Cardiac septum (tissue), 1 donor: ENCODE measurements around the gene LAMP1. TPM values are rescaled to one million over a fixed set of nuclear protein-coding genes. Genes with fewer than 3 reads are reported as not detected.
A peak's percentile ranks its signal among the peaks of the same experiment; 100 is the strongest.
"Not testable (repeated sequence)": the region's sequence is repeated elsewhere in the genome, so short reads cannot be mapped to it uniquely, and the experiment has no call there.

Source experiments
- DNase-seq: peaks from one replicate; pipeline ENCODE4 v3.0.0-alpha.2; 2020; ENCODE audit warnings: low spot score
- intact Hi-C: fragments of 100-400 bp; cut with DNase I; formaldehyde crosslinking; loops from one replicate; pipeline ENCODE4 v1.14.0; 2022
- long read RNA-seq: library from polyadenylated mRNA; unstranded; transcript quantifications from one replicate; pipeline ENCODE4 v2.0.0, GENCODE V29; 2021
- total RNA-seq: library from RNA; stranded (reverse); fragmentation: NEBNext Ultra II Directional; extraction: Animal tissue kit (Norgen Biotek cat#: 25700); gene quantifications from one replicate; pipeline ENCODE4 v1.2.1, GENCODE V29; 2021
- donor health status: DM: no; HTN: no; CAD: no.

Gene LAMP1, protein sequence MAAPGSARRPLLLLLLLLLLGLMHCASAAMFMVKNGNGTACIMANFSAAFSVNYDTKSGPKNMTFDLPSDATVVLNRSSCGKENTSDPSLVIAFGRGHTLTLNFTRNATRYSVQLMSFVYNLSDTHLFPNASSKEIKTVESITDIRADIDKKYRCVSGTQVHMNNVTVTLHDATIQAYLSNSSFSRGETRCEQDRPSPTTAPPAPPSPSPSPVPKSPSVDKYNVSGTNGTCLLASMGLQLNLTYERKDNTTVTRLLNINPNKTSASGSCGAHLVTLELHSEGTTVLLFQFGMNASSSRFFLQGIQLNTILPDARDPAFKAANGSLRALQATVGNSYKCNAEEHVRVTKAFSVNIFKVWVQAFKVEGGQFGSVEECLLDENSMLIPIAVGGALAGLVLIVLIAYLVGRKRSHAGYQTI
- 91.4 TPM for total RNA-seq
- long read RNA-seq, transcript LAMP1-201 (9 exons, 2,699 nt), result major isoform, 122 of 144 reads
- long read RNA-seq, partial matches to known transcripts, result 11 of 144 reads
- long read RNA-seq, other reads (novel, unspliced or antisense), result 11 of 144 reads

DNA sequence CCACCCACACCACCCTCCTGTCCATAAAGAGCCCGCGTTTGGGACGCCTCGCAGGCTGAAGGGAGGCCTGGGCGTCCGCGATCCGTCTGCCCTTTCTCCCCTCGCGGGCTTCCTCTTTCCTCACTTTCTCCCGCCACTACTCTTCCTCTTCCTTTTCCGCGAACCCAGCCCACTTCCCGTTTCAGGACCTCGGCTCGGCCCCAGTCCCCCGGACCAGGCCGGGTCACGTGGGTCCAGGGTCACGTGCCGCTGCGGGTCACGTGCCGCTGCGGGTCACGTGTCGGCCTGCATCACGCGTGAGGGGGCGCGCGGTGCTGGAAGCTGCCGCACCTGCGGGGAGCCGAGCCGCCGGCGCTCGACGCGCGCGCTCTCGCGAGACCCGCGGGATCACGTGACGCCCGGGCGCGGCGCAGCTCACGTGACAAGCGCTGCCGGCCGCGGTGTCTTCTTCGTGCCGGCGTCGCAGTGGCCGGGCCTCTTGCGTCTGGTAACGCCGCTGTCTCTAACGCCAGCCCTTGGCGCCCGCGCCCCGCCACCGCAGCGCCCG, at the start of gene LAMP1:
Gene LAMP1 (plus strand): TSS at position 417 of the 547 bp plus-strand sequence. CDS start 196 bp downstream, outside the sequence.
- peak; percentile 97 for DNase-seq
- intact Hi-C loops, result loop anchor here (2.0 kb wide), 1 partner anchor 96 kb away; no protein-coding TSS in a partner anchor

DNA sequence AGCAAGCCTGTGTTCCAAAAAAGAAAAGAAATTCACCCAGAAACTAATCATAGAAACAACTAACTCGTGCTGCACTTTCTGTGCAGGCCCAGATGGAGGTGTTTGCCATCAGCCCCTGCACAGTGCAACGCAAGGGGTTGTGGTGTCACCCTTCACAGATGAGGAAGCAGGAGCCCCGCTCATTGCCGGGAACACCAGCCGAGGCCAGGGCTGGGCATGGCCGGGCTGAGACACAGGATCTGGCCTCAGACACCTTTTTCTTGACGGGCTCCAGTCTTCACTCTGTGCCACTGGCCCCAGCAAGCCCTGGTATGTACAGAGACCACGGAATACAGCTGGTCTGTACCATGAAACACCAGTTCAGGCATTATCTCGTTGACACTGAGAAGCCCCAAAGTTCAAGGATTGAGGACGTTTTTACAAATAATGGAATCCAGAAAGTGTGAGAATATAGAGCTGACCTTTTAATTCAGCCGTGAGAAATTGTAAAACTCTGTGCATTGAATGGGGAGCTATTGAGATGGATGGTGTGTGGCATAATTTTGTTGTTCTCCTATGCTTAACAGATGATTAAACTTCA, 44.4 kb upstream of the LAMP1 start:
- no peak for DNase-seq

DNA sequence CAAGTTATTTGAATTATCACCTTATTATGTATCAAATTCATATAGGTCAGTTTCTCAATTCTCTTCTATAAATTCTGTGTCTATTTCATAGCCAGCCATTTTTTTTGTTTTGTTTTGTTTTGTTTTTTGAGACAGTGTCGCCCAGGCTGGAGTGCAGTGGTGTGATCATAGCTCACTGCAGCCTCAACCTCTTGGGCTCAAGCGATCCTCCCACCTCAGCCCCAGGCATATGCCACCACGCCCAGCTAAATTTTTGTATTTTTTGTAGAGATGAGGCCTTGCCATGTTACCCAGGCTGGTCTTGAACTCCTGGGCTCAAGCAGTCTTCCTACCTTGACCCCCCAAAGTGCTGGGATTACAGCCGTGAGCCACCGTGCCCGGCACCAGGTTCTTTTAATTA, 39.1 kb upstream of the LAMP1 start:
- intact Hi-C loops, DNase-seq: not testable (repeated sequence)

More for the DNA sequence above, 44.4 kb upstream of the LAMP1 start:
- intact Hi-C loops, result no loop called here

DNA sequence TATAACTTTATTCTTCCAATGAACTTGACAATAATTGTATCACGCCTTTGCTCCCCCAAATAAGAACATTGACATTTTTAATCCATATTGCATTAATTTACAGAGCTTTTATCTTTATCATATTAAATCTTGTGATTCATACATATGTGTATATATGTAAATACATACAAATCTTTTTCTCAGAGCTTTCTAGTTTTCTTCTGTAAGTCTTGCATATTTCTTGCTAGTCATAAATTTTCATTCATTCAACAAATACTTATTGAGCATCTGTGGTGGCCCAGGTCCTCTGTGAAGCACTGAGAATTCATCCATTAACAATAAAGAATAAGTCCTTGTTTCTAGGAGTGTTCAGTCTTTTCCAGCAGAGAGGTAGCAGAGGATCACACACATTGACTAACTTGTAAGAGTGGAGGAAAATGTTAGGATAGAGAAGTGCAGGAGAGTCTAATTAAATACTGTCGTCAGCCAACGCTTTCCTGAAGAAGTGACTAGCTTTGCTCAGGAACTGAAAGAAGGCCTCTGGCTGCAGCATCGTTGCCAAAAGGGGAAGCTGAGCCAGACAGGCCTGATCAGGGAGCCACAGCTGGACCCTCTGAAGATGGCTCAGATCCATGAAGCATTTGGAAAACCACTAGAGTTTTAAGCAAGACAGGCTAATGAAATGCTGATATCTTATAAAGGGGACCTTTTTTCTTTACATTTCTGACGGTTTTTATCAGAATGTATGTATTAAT, 38.6 kb upstream of the LAMP1 start:
- intact Hi-C loops, result no loop called here
- DNase-seq, result no peak

DNA sequence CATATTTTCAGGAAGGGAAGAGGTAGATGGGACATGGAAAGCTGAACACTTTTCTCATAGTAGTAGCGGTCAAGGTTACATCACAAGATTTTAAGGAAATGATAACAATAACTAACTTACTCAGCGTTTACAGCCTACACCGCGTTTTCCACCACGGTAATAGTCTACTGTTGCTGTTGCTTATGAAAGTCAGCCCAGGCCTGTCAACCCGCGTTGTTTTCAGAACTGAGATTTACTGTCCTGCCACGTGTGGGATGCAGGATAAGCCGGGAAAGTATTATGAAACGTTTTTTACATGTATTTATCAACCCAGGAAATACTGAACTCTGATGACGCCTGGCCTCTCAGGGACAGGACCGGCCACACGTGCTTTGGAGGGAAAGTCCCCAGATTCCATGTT, 36.0 kb upstream of the LAMP1 start:
- intact Hi-C loops, result no loop called here
- no peak for DNase-seq

DNA sequence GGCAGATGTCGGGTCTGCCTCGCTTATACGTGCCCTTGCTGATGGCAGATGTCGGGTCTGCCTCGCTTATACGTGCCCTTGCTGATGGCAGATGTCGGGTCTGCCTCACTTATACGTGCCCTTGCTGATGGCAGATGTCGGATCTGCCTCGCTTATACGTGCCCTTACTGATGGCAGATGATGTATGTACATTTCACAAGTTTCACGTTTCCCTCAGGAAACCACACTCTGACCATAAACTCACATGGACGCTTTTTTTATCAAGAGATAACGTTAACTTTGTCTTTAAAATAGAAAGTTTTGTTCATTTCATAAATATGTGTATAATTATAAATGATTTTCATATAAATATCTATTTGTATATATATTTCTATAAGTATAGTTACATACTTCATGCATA, 34.0 kb upstream of the LAMP1 start:
- intact Hi-C loops, DNase-seq: not testable (repeated sequence)

DNA sequence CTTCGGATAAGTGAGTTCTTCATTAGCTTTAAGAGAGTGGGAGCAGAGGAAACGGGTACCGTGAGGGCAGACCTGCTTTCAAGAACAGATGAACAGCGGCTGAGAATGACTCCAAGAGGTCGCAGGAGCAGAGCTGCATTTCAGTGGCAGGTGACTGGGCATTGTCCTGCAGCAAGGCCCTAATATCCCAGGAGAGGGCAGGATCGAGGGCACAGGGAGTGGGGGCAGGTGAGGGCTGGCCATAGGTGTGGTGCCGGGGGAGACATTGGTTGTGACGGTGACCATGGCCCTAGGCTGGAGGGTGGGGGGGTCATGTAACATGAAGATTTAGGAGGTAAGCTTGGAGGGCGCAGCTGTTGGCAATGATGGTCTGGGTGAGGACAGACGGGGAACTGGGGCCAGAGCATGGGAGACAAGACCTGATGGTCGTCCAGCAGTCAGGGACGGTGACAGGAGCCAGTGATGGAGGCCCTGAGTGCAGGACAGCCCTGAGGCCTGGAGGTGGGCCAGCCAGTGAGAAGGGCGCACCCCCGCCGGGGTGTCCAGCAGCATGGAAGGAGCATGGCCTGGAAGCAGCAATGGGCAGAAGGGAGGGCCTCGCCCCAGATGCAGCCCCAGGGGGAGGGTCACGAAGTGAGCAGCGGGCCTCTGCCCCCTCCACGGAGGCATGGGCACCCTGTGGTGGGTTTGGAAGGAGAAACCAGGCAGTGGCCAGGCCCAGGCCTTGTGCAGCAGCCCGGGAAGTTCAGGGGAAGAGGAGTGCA, 29.2 kb upstream of the LAMP1 start:
- no peak for DNase-seq
- intact Hi-C loops, result no loop called here

DNA sequence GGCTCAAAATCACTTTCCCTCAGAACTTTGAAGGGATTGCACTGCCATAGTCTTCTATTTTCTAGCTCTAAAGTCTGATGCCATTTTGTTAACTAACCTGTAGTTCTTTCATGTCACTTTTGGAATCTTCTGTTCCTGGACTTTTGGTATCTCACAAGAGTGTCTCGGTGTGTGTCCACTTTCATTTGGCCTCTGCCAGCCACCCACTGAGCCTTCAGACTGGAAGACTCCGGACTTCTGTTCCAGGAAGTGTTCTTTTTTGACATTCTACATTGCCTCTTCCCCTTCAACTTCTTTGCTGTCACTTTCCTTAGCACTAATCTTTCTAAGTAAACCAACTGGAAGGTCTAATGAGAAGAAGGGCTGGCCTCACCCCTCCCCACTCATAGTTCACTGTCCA, 25.0 kb upstream of the LAMP1 start:
- intact Hi-C loops, result no loop called here
- DNase-seq, result no peak

DNA sequence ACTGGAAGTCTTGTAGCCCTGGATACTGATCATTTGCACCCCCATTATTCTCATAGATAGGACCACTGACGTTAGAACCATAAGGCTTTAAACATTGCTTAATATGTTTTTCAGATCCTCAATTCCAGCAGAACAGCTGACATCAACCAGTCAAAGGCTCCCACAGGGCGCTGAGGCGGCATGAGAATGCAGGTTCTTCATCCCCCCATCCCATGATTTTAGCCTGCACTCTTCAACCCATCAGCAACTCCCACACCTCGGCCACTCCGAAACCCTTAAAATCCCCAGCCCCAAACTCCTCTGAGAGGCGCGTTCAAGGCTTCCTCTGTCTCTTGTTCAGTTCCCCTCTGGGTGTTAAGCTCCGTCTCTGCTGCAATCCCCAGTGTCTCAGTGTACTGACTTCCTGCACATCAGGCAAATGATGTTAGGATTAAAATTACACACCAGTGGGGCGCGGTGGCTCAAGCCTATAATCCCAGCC, 24.3 kb upstream of the LAMP1 start:
- DNase-seq, result no peak
- intact Hi-C loops, result no loop called here

DNA sequence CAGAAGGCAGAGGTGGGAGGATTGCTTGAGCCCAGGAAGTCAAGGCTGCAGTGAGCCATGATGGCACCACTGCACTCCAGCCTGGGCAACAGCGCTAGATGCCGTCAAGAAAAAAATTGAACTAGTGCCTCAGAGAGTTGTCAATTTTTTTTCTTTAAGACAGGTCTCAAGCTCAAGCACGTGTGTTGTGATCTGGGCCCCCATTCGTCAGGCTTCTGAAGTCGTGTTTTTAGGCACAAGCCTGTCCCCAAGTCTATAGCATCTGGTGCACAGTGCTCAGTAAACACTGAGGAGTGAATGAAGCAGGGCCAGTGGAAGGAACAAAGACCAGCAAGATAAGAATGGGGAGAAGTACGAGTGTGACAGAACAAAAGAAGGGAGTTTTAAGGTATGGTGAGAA, 23.7 kb upstream of the LAMP1 start:
- no peak for DNase-seq
- intact Hi-C loops, result no loop called here

DNA sequence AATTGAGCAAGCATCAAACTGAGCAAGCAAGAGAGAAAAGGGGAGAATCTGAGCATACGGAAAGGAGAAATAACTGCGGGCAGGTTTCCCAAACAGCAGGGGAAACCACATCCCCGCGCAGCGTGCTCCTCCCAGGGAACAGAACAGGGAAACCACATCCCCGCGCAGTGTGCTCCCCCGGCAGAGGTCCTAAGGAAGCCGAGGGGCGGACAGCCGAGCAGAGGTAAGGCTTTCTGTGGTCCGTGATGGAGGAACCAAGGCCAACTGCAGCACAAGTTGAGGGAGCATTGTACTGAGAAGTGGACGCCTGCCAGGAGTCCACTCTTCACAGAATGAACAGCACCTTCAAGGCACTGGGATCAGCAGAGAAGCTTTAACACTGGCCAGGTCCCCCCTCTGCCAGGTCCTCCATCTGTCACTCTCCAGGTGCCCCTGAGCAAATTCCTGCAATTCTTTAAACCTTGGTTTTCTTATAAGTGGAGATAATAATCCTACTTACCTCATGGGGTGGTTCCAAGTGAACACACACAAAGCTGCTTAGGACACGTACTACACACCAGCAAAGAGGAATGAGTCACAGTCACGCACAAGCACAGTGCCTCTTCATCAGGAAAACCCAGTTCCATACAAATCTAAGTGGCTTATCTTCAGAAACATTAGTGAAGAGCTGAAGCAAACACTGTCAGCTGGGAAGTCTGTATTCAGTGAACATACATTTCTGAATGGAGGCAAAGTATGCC, 23.0 kb upstream of the LAMP1 start:
- intact Hi-C loops, result no loop called here
- no peak for DNase-seq

DNA sequence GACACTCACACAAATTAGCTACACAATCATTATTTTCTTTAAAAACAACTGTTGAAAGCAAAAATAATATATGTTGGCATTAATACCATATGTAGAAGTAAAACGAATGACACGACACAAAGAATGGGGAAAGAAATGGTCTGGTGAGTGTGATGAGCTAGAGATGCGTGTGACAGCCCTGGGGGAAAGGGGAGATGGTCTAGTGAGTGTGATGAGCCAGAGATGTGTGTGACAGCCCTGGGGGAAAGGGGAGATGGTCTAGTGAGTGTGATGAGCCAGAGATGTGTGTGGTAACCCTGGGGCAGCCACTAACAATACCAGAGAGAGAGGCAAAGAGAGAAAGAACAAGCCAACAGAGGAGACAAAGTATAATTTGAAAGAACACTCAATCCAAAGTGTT, 22.3 kb upstream of the LAMP1 start:
- DNase-seq, result no peak
- intact Hi-C loops, result loop anchor here (5.0 kb wide), 1 partner anchor 118 kb away; no protein-coding TSS in a partner anchor

DNA sequence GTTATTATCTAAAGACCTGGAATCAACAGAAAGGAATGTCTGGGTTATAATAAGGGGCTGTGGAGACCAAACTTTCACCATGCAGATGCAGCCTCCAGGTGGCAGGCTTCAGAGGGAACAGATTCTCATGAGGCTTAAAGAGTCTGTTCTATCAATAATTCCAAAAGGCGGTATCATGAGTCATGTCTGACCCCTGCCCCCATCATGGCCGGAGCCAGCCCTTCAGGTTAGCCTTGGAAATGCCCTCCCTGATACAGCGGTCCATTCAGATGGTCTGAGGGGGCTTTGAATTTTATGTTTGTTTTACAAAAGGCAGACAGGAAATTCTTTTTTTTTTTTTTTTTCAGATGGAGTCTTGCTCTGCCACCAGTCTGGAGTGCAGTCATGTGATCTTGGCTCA, 21.7 kb upstream of the LAMP1 start:
- intact Hi-C loops, result loop anchor here (5.0 kb wide), 1 partner anchor 117 kb away; no protein-coding TSS in a partner anchor
- no peak for DNase-seq

DNA sequence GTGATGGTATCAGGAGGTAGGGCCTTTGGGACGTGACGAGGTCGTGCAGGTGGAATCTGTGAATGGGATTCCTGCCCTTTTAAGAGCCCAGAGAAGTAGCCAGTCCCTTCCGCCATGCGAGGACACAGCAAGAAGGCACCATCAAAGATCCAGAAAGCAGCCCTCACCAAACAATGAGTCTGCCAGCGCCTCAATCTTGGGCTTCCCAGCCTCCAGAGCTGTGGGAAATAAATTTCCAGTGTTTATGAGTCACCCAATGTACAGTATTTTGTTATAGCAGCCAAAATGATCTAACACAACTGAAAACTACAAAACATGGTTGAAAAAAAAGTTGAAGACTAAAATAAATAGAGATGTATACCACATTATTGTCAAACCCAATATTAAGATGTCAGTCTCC, 16.9 kb upstream of the LAMP1 start:
- no peak for DNase-seq
- intact Hi-C loops, result no loop called here

DNA sequence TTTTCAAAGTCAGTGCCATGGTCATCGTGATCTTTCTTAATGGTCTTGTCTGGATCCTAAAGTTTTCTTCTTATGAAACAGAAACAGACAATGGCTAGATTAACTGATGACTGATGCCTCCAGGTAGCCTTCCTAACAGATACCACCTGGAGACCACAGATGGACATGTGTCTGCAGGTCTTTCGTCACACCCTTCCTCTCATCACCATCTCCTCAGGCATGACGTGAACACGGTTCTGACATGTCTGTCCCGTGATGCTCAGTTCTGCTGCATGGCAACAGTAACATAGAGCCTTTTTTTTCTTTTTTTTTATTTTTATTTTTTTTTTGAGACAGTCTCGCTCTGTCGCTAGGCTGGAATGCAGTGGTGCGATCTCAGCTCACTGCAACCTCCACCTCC, 13.1 kb upstream of the LAMP1 start:
- intact Hi-C loops, result no loop called here
- DNase-seq, result no peak

DNA sequence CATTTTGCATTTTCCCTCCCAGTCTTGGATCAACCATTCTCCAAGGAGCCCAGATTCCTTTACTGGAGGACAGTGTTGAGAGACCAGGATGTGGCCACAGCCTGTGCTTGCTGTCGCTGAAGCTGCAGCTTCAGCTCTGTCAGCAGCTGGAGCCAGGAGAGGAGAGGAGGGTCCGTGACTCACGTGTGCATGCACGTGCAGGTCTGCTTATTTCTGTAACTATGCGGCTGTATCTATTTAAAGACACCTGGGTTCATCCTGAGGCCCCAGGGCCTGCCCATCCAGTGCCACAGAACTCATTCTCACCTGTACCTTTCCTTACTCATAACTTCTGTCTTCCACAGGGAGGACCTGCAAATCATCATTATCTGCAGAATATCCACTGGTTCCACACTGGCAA, 8.2 kb upstream of the LAMP1 start:
- DNase-seq, result no peak
- intact Hi-C loops, result no loop called here

DNA sequence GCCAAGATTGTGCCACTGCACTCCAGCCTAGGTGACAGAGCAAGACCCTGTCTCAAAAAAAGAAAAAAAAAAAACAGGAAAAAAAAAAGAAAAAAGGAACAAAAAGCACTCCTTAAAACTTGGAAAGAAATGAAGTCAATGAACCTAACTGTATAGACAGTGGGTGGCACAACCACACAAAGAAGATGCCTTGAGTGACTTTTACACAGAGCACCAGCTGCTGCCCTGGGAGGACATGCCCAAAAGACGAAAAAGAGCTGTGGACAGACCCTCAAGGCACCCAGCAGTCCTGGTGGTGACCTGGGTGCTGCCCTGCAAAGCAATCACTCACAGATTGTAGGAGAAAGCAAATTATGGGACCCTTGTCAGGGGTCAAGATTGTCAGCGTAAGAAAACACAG, 5.9 kb upstream of the LAMP1 start:
- no peak for DNase-seq
- intact Hi-C loops, result no loop called here
